H1 (cell line): Measurements from ENCODE around the gene PLEKHG5. TPM values are rescaled to one million over a fixed set of nuclear protein-coding genes. Genes with fewer than 3 reads are reported as not detected.

Experiments used
- CTCF ChIA-PET: fragments of 300-600 bp; sonication (Branson Sonifier 250); formaldehyde crosslinking; loops from one replicate; lab custom pipeline; 2021; ENCODE audit not compliant: partially characterized antibody; lab: Charles Lee
- POLR2A ChIA-PET: fragments of 300-600 bp; sonication (Branson Sonifier 250); formaldehyde crosslinking; loops from one replicate; lab custom pipeline; 2021; ENCODE audit warnings: inconsistent platforms; ENCODE audit not compliant: partially characterized antibody; lab: Charles Lee
- DNase-seq, 2 experiments: peaks; one replicate each; pipeline versions ENCODE4 v3.0.0 to v3.0.0-alpha.2; 2010 to 2022; ENCODE audit warnings: low spot score in 2 of 2, low read depth in 1 of 2, mixed read lengths in 1 of 2
- FAIRE-seq: peaks from 2 replicates; lab custom pipeline; 2011; peaks lifted over from hg19 to GRCh38; lab: Jason Lieb, UNC
- H2AFZ ChIP-seq: 2 replicates; pipeline ENCODE4 v1.8.1; 2012; ENCODE audit warnings: low read length, inconsistent platforms
- H2AK5ac ChIP-seq: 2 replicates; pipeline ENCODE4 v1.6.1; 2013; ENCODE audit warnings: low read depth, low read length
- H2BK120ac ChIP-seq: replicated peaks from 2 replicates; pipeline ENCODE3; 2013; ENCODE audit warnings: low read depth, low read length, inconsistent platforms
- H2BK12ac ChIP-seq: 2 replicates; pipeline ENCODE4 v1.6.1; 2013; ENCODE audit warnings: low read depth, low read length
- H2BK15ac ChIP-seq: 2 replicates; pipeline ENCODE4 v1.6.1; 2013; ENCODE audit warnings: low read length
- H2BK20ac ChIP-seq: 2 replicates; pipeline ENCODE4 v1.6.1; 2013; ENCODE audit warnings: low read length
- H2BK5ac ChIP-seq: 2 replicates; pipeline ENCODE4 v1.6.1; 2013; ENCODE audit warnings: low read depth, low read length
- H3K14ac ChIP-seq: 2 replicates; pipeline ENCODE4 v1.6.1; 2013; ENCODE audit warnings: inconsistent platforms; ENCODE audit not compliant: insufficient read length
- H3K18ac ChIP-seq: 2 replicates; pipeline ENCODE4 v1.6.1; 2013; ENCODE audit warnings: low read length; ENCODE audit errors: extremely low read depth
- H3K23ac ChIP-seq: 2 replicates; pipeline ENCODE4 v1.6.1; 2013; ENCODE audit warnings: inconsistent platforms; ENCODE audit not compliant: insufficient read length
- H3K23me2 ChIP-seq: 2 replicates; pipeline ENCODE4 v1.6.1; 2013; ENCODE audit warnings: low read depth, low read length
- H3K27ac ChIP-seq: 2 replicates; pipeline ENCODE4 v1.6.1; 2011; ENCODE audit warnings: low read depth, low read length, inconsistent platforms
- H3K27me3 ChIP-seq, 4 experiments: replicated peaks in 1 of 4; 1 replicate in 1 of 4; 2 replicates in 3 of 4; pipeline versions ENCODE4 v1.6.1 to v1.8.1; 2011 to 2013; ENCODE audit warnings: low read length in 3 of 4, mild to moderate bottlenecking in 3 of 4, inconsistent platforms in 2 of 4, mixed read lengths in 2 of 4, moderate library complexity in 1 of 4; ENCODE audit not compliant: control insufficient read depth in 3 of 4, insufficient read depth in 3 of 4; ENCODE audit errors: extremely low read depth in 1 of 4
- H3K36me3 ChIP-seq, 4 experiments: 2 replicates each; pipeline versions ENCODE4 v1.6.1 to v1.8.1; 2011 to 2013; ENCODE audit warnings: mild to moderate bottlenecking in 4 of 4, low read length in 3 of 4, moderate library complexity in 2 of 4, control low read depth in 1 of 4, inconsistent platforms in 1 of 4; ENCODE audit not compliant: insufficient read depth in 4 of 4, control insufficient read depth in 2 of 4
- H3K4ac ChIP-seq: replicated peaks from 2 replicates; pipeline ENCODE3; 2013; ENCODE audit warnings: low read length, low read depth, mixed read lengths, inconsistent platforms; ENCODE audit not compliant: insufficient read length
- H3K4me1 ChIP-seq, 4 experiments: replicated peaks in 1 of 4; 1 replicate in 1 of 4; 2 replicates in 3 of 4; pipeline versions ENCODE4 v1.6.1 to v1.8.1; 2011 to 2013; ENCODE audit warnings: low read length in 3 of 4, inconsistent platforms in 2 of 4, mixed read lengths in 1 of 4; ENCODE audit not compliant: insufficient read depth in 4 of 4, control insufficient read depth in 3 of 4
- H3K4me2 ChIP-seq, 2 experiments: 2 replicates each; pipeline versions ENCODE4 v1.6.1 to v1.8.1; 2011 to 2013; ENCODE audit warnings: low read depth in 2 of 2, low read length in 2 of 2, control low read depth in 1 of 2, inconsistent platforms in 1 of 2, mild to moderate bottlenecking in 1 of 2; ENCODE audit not compliant: insufficient read depth in 1 of 2
- H3K4me3 ChIP-seq, 4 experiments: fragments of 200-600, 300-600 bp in 1 of 4; sonication (generic), shearing (Covaris generic), sonication (Bioruptor Twin) in 1 of 4; 2 replicates each; pipeline versions ENCODE4 v1.5.1 to v1.8.1; 2011 to 2016; ENCODE audit warnings: low read length in 4 of 4, low read depth in 3 of 4, control low read depth in 2 of 4, inconsistent platforms in 2 of 4, mild to moderate bottlenecking in 2 of 4, mixed read lengths in 1 of 4, moderate library complexity in 1 of 4; ENCODE audit not compliant: insufficient read depth in 2 of 4; ENCODE audit errors: extremely low read depth in 1 of 4
- H3K56ac ChIP-seq: replicated peaks from 2 replicates; pipeline ENCODE3; 2013; ENCODE audit warnings: low read depth, mild to moderate bottlenecking, mixed read lengths, low read length, inconsistent platforms; ENCODE audit not compliant: insufficient read length
- H3K79me1 ChIP-seq: 2 replicates; pipeline ENCODE4 v1.6.1; 2013; ENCODE audit warnings: low read depth, low read length, control low read depth
- H3K79me2 ChIP-seq, 2 experiments: 2 replicates each; pipeline versions ENCODE4 v1.6.1 to v1.8.1; 2012 to 2013; ENCODE audit warnings: low read length in 2 of 2, mild to moderate bottlenecking in 2 of 2, inconsistent platforms in 1 of 2; ENCODE audit not compliant: insufficient read depth in 2 of 2, control insufficient read depth in 1 of 2
- H3K9ac ChIP-seq, 4 experiments: replicated peaks in 1 of 4; 1 replicate in 1 of 4; 2 replicates in 3 of 4; pipeline versions ENCODE4 v1.6.1 to v1.8.1; 2011 to 2013; ENCODE audit warnings: low read depth in 3 of 4, low read length in 3 of 4, control low read depth in 2 of 4, mild to moderate bottlenecking in 2 of 4, moderate library complexity in 2 of 4, inconsistent platforms in 1 of 4; ENCODE audit errors: extremely low read depth in 1 of 4
- H3K9me3 ChIP-seq, 2 experiments: 2 replicates each; pipeline versions ENCODE4 v1.6.1 to v1.8.1; 2012 to 2013; ENCODE audit warnings: mild to moderate bottlenecking in 2 of 2, moderate library complexity in 2 of 2, control low read depth in 1 of 2, inconsistent platforms in 1 of 2, low read depth in 1 of 2, low read length in 1 of 2, mixed read lengths in 1 of 2; ENCODE audit not compliant: insufficient read depth in 2 of 2
- H4K20me1 ChIP-seq, 2 experiments: replicated peaks in 1 of 2; 2 replicates each; pipeline versions ENCODE3 to v1.8.1; 2011 to 2013; ENCODE audit warnings: inconsistent platforms in 2 of 2, low read length in 2 of 2, mild to moderate bottlenecking in 1 of 2; ENCODE audit not compliant: insufficient read depth in 2 of 2, control insufficient read depth in 1 of 2
- H4K5ac ChIP-seq: 2 replicates; pipeline ENCODE4 v1.6.1; 2013; ENCODE audit warnings: low read length, low read depth, mixed read lengths, inconsistent platforms; ENCODE audit not compliant: insufficient read length
- H4K8ac ChIP-seq: 2 replicates; pipeline ENCODE4 v1.8.0; 2013; ENCODE audit warnings: mild to moderate bottlenecking, moderate library complexity, low read length, inconsistent platforms; ENCODE audit not compliant: insufficient read depth; ENCODE audit errors: extremely low read depth
- H4K91ac ChIP-seq: replicated peaks from 2 replicates; pipeline ENCODE3; 2013; ENCODE audit warnings: low read length, mixed read lengths, inconsistent platforms; ENCODE audit not compliant: insufficient read length
- KDM4A ChIP-seq: IDR thresholded peaks from one replicate; pipeline ENCODE4 v1.7.1; 2012; ENCODE audit warnings: low read depth, mild to moderate bottlenecking, moderate library complexity, low read length, inconsistent platforms; ENCODE audit not compliant: severe bottlenecking
- RFX5 ChIP-seq: IDR thresholded peaks from 2 replicates; pipeline ENCODE4 v1.6.1; 2011; ENCODE audit warnings: low read depth, low read length, improper control_type of control experiment, borderline replicate concordance
- SUZ12 ChIP-seq: fragments of 200-600 bp; sonication (generic); IDR thresholded peaks from 2 replicates; pipeline ENCODE4 v1.6.1; 2012; ENCODE audit warnings: mild to moderate bottlenecking, inconsistent platforms, low read length, moderate library complexity, mixed read lengths
- TEAD4 ChIP-seq: IDR thresholded peaks from 2 replicates; pipeline ENCODE4 v1.6.1; 2012; ENCODE audit warnings: low read depth, low read length, inconsistent platforms, mixed read lengths
- WGBS, 2 experiments: shearing (Covaris generic) in 1 of 2; methylation state at CpG; one replicate each; pipeline versions ENCODE4 v1.1.6 to v1.1.7; 2013 to 2015; ENCODE audit warnings: low lambda C conversion rate in 2 of 2, mixed read lengths in 2 of 2, inconsistent platforms in 1 of 2, low coverage in 1 of 2, missing lambda C conversion rate in 1 of 2; ENCODE audit not compliant: insufficient replicate concordance in 2 of 2, insufficient coverage in 1 of 2, insufficient read length in 1 of 2; ENCODE audit errors: extremely low coverage in 1 of 2, missing lambda C conversion rate in 1 of 2; 5-methylcytosine and 5-hydroxymethylcytosine counted together
- polyA plus RNA-seq, 7 experiments: library from polyadenylated mRNA; depleted of rRNA in 3 of 7; stranded (reverse) in 5 of 7; unstranded in 2 of 7; fragments of >200 nt in 5 of 7; fragments of 200-250 nt in 2 of 7; gene quantifications; 1 replicate in 5 of 7; 2 replicates in 1 of 7; 4 replicates in 1 of 7; pipeline versions ENCODE4 v1.2.1 to v1.2.3, GENCODE V29; 2011 to 2013; ENCODE audit warnings: missing spikeins in 2 of 7, mixed read lengths in 2 of 7
- total RNA-seq: library from RNA; stranded (reverse); fragmentation: NEBNext Ultra II Directional; extraction: Animal tissue kit (Norgen Biotek cat#: 25700); gene quantifications from 2 replicates; pipeline ENCODE4 v1.2.1, GENCODE V29; 2021
- TF ChIP-seq, protein P1 (sequence below): IDR thresholded peaks from 2 replicates; pipeline ENCODE4 v1.6.1; 2012; ENCODE audit warnings: inconsistent platforms

PLEKHG5 gene
- total and polyA plus RNA-seq, 2 of the 8 experiments (the other 6 are each of a cell fraction or from before 2014, with no cell fraction given): 10.4 to 13.8 TPM

DNA sequence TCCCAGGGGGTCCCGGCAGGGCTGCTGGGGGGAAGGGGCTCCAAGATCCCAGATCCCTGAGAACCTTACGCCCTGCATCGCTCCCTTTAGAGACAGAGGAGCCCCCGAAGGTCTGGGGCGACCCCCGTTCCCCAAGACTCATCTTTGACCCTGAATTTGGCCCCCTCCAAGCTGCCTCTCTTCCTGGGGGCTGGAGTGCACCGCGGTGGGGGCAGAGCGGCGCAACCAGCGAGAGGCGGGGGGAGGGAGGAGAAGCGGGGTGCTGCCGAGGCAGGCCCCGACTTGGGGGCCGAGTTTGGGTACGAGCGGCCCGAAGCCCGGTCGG is 5.4 kb upstream of the PLEKHG5 start:
- CTCF ChIA-PET: interaction anchor here (2.4 kb wide), 1 partner anchor 11 kb away, joined by 11 read pairs; no protein-coding TSS in a partner anchor
- 0% methylated on average over 4 of the region's 21 CpGs; no CpG with 5 or more reads in 1 of the 2 experiments for WGBS, 2 experiments
- TF ChIP-seq, protein P1, sequence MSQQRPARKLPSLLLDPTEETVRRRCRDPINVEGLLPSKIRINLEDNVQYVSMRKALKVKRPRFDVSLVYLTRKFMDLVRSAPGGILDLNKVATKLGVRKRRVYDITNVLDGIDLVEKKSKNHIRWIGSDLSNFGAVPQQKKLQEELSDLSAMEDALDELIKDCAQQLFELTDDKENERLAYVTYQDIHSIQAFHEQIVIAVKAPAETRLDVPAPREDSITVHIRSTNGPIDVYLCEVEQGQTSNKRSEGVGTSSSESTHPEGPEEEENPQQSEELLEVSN: no peak
- no peak for TF ChIP-seq RFX5
- no peak for TF ChIP-seq TEAD4
- 0 out of 2 replicates have a peak, but pooled peaks have one; percentile 13 for TF ChIP-seq SUZ12
- peak; percentile 15 for TF ChIP-seq KDM4A
- TF ChIP-seq, all 59 proteins: peak for 2
- H3K79me2 ChIP-seq: no peaks in the 10 kb centered on the region
- H3K36me3 ChIP-seq: no peaks in the 10 kb centered on the region
- H2BK5ac ChIP-seq: no peak overlapping the region
- POLR2A ChIA-PET: no interaction called here
- H3K56ac ChIP-seq: no peak overlapping the region
- H3K4me3 ChIP-seq: peak overlapping the region; percentile 37 to 82 (median 54)
- no peak overlapping the region for H3K27ac ChIP-seq
- DNase-seq (no peak), FAIRE-seq (no peak)
- H3K9ac ChIP-seq: no peak overlapping the region
- H3K18ac ChIP-seq: no peak overlapping the region; the same call in 1 of the 2 replicates
- H2BK20ac ChIP-seq: no peak overlapping the region
- H3K4me1 ChIP-seq: peaks cover 0 to 29% (median 17%) of the 10 kb centered on the region in 4 experiments; a peak in 6 of 7 replicates
- no peak overlapping the region for H4K5ac ChIP-seq
- no peak overlapping the region for H2BK120ac ChIP-seq
- H2AFZ ChIP-seq: no peak overlapping the region
- no peak overlapping the region for H2BK15ac ChIP-seq
- H3K23ac ChIP-seq: no peak overlapping the region
- peak overlapping the region; percentile 87 to 97 for H3K4me2 ChIP-seq
- no peak overlapping the region for H2AK5ac ChIP-seq
- H3K23me2 ChIP-seq: peaks cover 12% of the 10 kb centered on the region; the same call in 1 of the 2 replicates
- H3K27me3 ChIP-seq: peaks cover 0 to 31% (median 20%) of the 10 kb centered on the region in 4 experiments; a peak in 5 of 7 replicates
- no peak overlapping the region for H4K91ac ChIP-seq
- no peak overlapping the region for H3K4ac ChIP-seq
- no peak overlapping the region for H4K8ac ChIP-seq
- H3K79me1 ChIP-seq: no peaks in the 10 kb centered on the region; the same call in 1 of the 2 replicates
- H2BK12ac ChIP-seq: no peak overlapping the region
- no peak overlapping the region for H3K14ac ChIP-seq
- peaks cover 4% of the 10 kb centered on the region in 2 experiments for H4K20me1 ChIP-seq
- no peaks in the 10 kb centered on the region for H3K9me3 ChIP-seq
